GM19455 (cell line): ENCODE measurements around the gene CIPC.

Experiments
- ATAC-seq: cut with Tn5 transposase; IDR thresholded peaks from one replicate; pipeline ENCODE4 v1.9.1; 2021; ENCODE audit not compliant: unreplicated experiment

Gene CIPC

GRCh38 chr14:77069551-77069950 lies 28.5 kb upstream of the CIPC start:
- ATAC-seq: no peak

DNA sequence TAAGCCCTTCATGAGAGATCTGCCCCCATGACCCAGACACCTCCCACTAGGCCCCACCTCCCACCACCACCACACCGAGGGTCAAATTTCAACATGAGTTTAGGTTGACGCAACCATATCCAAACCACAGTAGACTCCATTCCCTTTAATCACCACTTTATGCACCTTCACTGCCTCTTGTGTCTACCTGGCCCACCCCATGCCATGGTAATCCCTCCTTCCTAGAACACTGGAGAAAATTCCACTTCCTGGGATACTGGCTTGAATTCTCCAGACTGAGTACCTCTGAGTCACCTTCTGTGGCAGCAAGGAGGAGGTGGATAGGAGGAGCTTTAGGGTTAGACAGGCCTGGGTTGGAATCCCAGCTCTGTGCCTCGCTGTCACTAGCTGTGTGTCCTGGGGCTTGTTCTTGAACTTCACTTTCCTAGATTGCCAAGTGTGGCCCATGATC lies 26.1 kb upstream of the CIPC start:
- no peak for ATAC-seq

DNA sequence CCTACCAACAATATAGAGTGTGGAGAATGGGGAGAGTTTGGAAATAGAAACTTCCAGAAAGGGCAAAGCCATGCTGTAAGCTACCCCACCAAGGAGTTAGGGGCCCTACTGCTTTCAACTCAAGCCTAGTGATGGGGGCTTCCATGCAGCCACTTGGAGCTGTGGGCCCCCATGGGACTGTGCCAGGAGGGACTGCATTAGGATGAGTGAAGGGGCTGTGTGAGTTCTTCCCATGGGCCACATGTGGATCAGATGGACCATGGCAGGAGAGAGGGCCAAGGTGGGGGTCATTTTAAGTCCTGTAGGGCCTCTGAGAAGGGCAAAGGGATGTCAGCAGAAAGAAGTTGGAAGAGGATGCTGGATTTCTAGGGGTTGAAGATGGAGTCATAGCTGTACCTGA lies 23.1 kb upstream of the CIPC start:
- ATAC-seq: no peak

DNA sequence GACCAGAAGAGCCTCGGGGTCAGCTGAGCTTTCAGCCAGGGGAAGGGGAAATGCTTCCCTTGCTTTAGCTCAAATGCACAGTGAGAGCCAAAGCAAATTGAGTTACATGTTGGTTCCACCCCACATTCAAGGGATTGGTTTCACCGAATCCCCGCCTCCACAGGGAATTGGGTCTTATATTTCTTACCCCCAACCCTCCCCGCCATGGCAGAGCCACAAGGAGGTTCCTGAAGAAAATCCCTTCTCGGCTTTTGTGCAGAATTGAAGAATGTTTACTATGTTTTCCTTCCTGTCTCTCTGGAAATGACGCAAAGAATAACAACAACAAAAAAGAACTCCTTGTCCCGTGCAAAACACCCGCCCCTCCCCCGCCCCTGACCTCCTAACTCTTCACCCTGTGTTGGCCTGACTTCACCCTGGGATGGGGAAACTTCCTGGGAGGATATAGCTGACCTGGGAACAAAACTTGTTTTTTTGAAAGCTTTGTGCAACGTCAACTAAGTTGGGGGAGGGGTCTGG lies 21.9 kb upstream of the CIPC start:
- ATAC-seq: no peak

- ATAC-seq: no peak
Observed at GRCh38 chr14:77077040-77077439, 21.0 kb upstream of the CIPC start.

DNA sequence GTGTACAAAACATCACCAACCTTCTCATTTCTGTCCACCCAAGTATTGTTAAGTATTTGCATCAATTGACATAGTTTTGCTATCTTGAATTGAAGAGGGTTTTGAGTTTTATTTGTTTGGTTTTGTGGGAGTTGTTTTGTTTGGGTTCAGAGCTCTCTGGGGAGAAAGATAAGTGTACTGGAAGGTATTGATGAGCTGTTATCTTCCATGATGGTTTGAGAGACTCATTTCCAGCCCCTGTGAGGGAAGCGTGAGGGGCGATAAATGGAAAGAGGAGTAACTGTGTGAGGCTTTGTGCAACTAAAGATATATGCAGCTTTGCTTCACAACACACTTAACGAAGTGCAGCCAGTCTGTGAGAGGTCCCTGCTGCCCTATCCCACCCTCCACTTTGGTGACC lies 15.7 kb upstream of the CIPC start:
- ATAC-seq: no peak

DNA sequence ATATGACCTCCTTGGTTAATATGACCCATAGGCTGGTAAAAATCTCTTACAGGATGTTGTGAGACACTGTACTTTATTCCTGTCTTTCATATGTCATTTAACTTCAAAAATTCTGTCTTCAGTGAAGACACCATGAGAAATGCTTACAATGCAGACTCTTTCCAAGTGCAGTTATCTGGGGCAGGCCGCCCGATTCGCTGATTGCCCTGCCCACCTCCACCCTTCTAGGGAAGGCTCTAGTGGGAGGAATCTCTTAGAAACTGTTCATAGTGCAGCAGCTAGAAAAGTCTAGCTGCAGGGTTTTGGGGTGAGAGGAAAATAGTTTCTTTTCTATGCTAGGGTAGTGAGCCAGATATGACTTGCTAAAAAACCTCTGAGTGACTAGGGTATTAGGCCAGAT lies 15.0 kb upstream of the CIPC start:
- no peak for ATAC-seq

GRCh38 chr14:77084985-77085384 lies 13.1 kb upstream of the CIPC start:
- no peak for ATAC-seq

- ATAC-seq: no peak
Observed at GRCh38 chr14:77085538-77085937, 12.5 kb upstream of the CIPC start.

GRCh38 chr14:77086017-77086727 lies 11.9 kb upstream of the CIPC start:
- no peak for ATAC-seq

DNA sequence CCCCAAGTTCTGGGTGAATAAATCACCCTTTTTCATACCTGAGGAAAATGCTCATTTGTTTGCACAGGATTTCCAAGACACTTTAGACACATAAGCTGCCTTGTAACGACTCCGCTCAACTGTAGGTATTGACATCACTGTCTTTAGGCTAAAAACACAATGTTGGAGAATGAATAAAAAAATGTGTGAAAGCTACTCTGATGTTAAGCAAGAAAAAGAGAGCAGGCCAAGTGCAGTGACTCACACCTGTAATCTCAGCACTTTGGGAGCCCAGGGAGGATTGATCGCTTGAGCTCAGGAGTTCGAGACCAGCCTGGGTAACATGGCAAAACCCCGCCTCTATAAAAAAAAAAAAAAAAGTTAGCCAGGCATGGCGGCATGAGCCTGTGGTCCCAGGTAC lies 11.1 kb upstream of the CIPC start:
- no peak for ATAC-seq

- no peak for ATAC-seq
Observed at GRCh38 chr14:77087631-77088030, 10.4 kb upstream of the CIPC start.

DNA sequence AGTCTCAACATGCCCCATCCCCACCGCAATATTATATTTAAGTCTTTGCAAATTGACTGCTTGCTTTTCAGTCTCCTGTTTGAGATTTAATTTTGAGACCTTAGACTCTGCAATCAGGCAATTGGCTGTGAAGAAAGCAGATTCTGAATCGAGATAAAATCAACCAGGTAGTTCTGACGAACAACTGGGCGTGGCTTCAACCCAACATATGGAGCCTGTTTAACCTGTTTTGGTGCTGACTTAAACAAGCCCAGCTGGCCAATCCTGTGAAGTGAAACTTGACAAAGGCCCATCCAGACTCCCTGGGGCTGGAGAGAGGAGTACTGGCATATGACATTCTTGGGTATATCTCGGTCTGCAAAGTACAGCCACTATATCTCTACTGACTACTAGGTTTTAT lies 9.8 kb upstream of the CIPC start:
- no peak for ATAC-seq

GRCh38 chr14:77088645-77089044 lies 9.4 kb upstream of the CIPC start:
- no peak for ATAC-seq

DNA sequence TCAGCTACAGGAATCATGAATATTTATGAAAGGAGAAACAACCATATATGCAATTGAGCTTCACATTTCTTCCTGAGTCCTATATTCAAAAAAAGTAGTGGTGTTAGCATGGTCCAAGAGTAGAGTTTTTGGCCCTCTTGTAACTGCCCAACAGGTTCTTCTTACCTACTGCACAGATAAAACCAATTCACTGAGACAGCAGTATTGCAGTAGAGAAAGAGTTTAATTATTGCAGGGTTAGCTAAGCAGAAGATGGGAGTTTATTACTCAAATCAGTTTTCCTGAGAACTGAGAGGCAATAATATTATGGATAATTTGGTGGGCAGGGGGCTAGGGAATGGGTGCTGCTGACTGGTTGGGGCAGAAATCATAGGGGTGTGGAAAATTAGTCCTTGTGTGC lies 6.5 kb upstream of the CIPC start:
- ATAC-seq: no peak

- no peak for ATAC-seq
Observed at GRCh38 chr14:77092676-77093075, 5.4 kb upstream of the CIPC start.

- no peak for ATAC-seq
Observed at GRCh38 chr14:77094672-77095284, 3.3 kb upstream of the CIPC start.

DNA sequence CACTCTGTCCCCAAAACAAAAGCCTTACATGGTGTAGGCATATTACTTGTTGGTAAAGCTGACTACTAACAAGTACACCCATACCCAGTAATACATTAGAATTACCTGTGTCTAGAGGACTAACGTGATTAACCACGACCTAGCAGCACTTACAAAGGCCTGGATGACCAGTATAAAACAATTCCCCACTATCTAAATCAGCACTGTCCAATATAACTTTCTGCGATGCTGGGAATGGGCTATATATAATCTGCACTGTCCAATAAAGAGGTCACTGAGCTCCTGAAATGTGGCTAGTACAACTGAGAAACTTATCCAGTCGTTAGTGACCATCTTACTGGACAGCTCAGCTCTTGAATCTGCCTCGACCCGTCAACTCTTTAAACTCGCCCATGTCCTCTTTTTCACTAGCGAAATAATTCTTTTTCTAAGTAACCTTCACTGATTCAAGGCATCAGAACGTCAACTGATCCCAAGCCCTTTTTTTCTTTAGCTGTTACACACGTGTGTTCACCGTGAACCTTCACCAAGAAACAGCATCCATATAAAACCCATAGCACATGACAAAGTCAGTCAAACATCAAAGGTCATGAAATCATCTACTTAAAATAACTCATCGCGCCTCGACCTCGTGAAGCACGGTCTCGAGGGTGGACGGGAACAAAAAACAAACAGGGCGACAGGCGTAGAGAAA lies 905 bp upstream of the CIPC start:
- ATAC-seq: no peak

DNA sequence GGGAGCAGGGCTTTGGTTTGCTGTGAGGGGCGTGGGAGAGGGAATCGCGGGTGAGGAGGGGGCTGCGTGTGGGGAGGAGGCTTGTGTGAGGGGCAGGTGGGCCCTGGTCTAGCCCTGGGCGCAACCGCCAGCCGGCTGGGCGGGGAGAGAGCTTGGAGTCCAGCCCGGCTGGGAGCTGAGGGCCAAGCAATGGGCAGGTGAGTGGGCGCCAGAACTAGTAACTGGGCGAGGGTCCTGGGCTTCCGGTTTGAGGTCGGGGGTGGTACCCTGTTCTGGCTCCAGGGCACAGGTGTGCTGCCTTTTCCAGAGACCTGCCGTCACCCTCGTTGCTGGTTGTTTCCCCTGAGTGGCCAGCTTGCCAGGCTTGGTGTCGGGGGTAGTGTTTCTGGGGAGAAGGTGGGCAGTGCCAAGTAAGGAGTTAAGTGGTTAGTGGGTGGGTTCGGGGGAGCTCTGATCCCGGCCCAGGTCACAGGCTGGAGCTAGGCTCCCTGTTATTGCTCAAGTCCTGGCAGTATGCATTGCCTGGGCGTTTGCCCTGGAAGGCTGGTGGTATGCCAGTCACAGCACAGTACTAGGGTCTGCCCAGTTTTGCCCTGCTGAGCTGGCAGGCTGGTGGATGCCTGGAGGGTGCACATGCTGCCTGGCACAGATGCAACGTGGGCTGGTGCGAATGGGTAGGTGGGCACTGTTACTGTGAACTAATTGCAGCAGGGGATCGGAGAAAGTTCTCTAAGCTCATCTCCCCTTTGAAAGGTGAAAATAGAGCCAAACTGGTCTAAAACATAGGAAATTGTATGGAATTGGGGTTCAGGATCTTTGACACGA lies 683 bp downstream of the CIPC start:
- no peak for ATAC-seq

- ATAC-seq: no peak
Observed at GRCh38 chr14:77099425-77100167, 1.5 kb downstream of the CIPC start.

DNA sequence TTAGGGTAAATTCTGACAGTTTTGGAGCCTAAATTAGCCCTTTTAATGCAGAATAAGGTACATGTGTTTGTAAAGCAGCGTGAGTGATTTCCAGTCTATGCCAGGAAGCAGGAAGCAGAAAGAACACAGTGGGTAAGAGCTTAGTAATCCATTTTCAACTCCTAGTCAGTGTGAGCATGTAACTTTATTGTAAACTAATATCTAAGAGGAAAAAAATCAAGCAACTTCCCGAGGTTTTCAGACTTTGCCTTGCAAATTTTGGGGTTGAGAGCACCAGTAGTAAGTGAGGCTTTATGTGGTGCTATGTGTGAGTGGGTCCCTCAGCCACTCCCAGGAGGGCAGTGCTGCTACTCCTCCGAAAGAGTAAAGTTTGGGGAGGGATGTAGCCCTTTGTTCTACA lies 2.9 kb downstream of the CIPC start:
- no peak for ATAC-seq
